ENCODE results near the gene MACROD1.

Gene MACROD1

DNA sequence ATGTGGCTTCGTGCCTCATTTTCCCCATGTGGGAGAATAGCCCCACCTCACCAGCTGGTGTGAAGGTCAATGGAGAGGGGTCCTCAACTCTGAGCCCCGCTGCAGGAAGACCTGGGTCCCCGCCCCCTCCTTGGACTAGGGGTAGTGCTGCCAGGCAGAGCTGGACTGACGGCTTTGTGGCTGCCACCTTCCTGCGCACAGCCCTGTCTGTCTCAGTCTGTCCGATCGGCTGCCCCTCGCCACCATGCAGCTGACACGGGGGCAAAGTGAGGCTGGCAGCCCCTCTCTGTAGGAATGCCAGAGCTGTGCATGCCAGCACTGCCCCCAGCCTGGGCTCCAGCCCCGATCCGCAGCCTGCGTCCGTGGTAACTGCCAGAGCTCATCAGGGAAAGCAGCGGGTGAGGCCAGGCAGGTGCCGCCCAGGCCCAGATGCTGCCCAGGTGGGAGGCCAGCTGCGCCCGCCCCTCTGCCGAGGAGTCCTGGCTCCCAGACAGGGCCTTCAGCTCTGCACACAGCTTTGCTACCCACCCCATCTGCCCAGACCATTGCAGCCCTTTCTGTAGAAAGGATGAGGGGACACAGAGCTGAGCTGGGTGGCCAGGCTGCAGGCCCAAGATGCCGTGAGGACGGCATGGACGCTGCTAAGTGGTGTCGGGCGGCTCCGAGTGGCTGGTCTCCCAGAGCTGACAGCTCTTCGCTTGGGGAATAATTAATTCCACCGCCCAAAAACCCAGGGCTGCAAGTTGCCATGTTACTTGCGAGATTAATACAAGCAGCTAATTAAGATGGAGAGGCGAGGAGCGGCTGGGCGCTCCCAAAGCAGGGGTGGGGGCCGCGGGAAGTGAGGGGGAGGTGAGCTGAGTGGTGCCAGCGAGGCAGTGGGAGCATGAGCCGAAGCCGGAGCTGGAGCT is 149.7 kb downstream of the MACROD1 start:
- no peak for DNase-seq (ENCODE audit: low read depth in 2 of 2)

DNA sequence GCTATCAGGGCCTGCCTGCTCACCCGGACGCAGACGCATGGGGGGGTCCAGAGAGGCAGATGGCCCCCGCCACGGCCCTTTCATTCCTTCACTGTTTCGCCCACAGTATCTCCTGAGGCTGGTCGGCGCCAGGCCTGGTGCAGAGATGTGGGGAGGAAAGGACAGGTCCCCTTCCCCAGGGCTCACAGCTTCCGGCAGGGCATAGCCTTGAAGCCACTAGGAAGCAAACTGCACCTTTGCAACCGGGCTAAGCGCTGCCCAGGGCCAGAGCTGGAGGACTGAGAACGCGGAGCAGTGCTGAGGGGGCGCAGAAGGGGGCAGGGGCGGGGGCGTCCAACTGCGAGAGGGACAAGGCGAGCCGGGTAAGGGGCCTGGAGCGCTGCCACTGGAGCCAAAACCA is 150.4 kb downstream of the MACROD1 start:
- no peak for DNase-seq (ENCODE audit: low read depth in 2 of 2)

DNA sequence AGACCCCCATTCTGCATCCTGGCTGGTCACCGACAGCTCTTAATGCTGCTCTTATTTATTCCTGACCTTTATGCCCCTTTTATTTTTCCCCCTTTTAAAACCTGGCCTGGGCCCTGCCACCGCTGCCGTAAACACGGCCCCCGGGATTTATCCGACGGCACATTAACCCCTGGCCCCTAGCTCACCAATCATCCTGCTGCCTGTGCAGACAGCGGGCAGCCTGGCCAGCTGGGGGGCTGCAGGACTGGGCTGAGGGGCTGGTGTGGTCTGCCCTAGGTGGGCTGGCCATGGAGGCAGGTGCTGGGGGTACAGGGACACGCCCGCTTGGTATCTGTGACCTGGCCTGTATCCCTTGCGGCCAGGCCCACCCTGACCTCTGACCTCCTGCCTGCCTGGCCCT is 151.6 kb downstream of the MACROD1 start:
- no peak for DNase-seq (ENCODE audit: low read depth in 2 of 2)

DNA sequence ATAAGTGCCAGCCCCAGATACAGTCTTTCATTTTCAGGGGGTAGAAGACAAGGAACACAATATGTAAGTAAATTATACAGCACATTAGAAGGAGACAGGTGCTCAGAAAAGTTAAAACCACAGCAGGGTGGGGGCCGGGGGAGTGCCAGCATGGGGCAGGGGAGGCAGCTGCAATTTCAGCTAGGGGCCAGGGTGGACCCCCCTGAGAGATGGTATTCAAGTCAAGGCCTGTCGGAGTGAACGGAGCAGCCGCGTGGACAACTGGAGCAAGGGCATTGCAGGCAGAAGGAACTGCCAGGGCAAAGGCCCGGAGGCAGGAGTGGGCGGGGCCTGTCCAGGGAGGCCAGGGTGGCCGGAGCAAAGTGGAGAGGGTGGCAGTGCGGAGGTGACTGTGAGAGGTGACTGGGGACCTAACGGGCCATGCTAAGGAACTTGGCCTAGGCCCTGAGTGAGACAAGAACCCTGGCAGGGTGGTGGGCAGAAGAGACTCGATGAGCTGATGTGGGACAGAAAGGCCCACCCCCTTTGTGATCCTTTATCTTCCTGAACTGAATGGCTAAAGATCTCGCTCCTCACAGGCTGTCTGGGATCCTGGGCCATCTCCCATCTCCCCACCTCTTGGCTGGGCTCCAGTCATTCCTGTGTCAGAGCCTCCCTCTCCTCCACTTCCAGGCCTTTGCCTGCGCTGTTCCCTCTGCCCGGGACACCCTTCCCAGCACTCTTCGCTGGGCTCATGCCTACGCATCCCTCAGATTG is 152.6 kb downstream of the MACROD1 start:
- DNase-seq (ENCODE audit: low read depth in 2 of 2), result no peak

DNA sequence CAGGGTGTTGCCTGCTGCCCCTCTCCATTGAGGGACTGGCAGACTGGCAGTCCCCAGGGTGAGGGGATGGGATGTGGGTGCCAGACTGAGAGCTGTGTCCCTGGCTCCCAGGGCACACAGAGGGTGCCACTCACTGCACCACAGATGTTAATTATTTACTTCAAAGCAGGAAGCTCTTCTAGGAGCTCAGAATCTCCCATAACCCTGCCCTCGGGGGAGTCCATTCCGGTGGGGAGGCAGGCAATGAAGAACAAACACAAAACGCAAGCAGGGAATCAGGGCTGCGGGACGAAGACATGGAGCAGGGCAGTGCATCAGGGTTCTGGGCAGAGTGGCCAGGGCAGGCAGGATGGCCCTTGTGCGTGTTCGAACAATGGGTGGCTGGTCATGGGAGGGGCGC is 154.5 kb downstream of the MACROD1 start:
- no peak for DNase-seq (ENCODE audit: low read depth in 2 of 2)

DNA sequence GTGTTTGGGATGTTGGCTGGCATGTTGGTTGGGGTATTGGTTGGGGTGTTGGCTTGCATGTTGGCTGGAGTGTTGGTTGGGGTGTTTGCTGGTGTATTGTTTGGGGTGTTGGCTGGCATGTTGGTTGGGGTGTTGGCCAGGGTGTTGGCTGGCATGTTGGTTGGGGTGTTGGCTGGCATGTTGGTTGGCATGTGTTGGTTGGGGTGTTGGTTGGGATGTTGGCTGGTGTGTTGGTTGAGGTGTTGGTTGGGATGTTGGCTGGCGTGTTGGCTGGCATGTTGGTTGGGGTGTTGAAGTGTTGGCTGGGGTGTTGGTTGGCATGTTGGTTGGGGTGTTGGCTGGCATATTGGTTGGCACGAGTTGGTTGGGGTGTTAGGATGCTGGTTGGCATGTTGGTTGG is 155.1 kb downstream of the MACROD1 start:
- no peak for DNase-seq (ENCODE audit: low read depth in 2 of 2)

DNA sequence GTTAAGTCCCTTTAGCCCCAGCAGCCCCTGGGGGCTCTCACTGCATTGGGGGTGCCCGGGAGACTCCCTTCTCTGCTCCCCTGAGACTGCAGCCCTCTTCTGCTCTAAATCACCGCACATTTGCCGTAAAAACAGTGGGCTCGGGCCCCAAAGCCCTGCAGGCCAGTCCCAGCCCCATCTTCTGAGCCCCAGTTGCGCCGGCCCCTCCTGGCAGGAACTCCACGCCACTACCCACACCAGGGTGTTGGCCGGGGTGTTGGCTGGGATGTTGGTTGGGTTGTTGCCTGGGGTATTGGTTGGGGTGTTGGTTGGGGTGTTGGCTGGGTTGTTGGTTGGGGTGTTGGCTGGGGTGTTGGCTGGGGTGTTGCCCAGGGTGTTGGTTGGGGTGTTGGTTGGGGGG is 156.2 kb downstream of the MACROD1 start:
- DNase-seq (ENCODE audit: low read depth in 2 of 2), result no peak

DNA sequence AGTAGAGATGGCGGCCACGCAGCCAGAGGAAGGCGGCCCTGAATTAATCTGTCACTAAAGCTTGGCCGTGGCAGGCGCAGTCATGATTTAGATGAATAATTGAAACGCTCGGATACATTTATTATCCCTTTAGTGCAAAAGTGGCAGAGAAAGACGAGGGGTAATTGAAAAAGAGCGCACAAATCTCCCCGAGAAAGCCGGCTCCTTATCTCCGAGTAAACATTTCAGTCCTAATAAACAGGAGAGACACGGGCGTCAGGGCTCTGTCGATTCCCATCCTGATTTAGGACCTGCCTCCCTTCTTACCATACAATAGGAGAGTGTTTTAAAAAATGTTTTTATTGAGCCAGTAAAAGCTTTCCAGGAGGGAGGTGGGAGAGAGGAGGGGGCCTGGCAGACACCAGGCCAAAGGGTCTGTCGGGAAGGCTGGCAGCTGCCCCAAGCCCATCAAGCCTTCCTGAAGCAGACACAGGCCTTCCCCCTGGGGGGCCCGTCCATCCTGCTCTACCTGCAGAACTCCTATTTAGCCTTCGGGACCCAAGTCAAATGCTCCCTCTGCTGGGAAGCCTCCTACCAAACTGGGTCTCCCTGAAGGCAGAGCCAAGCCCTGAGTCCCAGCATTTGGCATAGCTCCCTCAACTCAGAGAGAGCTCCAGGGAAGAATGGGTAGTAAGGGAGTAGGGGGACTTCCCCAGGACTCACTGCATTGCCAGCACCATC is 156.8 kb downstream of the MACROD1 start:
- no peak for DNase-seq (ENCODE audit: low read depth in 2 of 2)

DNA sequence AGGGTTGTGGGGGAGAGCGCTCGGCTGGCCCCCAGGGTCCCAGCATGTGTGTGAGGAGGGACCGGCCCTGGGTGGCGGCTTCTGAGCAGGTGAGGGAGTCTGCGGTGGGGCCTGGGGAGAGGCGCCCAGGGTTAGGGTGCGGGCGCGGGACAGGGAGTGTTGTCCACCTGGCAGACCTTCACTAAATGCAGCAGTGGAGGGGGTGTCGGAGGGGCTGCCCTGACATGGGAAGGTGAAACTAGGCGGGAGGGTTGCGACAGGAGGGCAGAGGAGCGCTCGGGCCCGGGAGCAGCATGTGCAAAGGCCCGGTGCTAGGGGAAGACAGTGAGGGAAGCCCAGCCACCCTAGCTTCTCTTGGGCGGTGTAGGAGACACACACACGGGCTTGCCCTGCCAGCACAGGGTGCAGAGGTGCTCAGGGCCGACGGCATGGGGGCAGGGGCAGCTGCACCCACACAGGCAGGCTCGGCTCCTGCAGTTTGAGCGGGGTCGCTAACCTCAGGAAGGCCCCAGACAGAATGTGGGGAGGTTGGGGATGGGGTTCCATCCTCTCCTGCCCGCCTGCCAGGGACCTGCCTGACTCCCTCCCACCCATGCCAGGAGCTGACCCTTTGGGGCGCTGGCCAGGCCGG is 157.5 kb downstream of the MACROD1 start:
- no peak for DNase-seq (ENCODE audit: low read depth in 2 of 2)

DNA sequence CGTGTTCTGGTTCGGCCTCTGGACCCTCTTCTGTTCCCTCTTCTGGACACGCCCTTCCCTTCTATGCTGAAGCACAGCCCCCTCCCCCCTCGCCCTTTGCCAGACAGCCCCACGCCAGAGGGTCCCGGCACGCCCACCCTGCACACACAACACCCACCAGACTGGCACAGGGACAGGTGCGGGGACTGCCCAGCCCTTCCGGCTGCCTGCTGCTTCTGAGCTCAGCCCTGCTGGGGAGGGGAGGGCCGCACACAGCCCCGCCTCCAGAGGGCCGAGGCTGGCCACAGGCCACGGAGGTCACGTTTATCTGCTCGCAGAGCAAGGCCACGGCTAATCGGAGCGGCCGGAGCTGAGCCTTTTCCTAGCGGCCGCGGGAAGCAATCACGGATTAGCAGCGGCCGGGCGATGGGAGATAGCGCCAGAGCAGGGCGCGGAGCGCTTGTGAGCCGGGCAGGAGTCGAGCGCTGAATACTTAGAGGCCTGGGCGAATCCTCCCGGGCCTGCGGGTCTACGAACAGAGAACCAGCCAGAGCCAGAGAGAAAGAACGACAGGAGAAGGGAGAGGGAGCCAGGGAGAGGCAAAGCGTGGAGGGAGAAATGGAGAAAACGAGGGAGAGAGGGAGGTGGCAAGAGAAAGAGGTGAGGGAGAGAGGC is 158.2 kb downstream of the MACROD1 start:
- DNase-seq (ENCODE audit: low read depth in 2 of 2), result no peak

DNA sequence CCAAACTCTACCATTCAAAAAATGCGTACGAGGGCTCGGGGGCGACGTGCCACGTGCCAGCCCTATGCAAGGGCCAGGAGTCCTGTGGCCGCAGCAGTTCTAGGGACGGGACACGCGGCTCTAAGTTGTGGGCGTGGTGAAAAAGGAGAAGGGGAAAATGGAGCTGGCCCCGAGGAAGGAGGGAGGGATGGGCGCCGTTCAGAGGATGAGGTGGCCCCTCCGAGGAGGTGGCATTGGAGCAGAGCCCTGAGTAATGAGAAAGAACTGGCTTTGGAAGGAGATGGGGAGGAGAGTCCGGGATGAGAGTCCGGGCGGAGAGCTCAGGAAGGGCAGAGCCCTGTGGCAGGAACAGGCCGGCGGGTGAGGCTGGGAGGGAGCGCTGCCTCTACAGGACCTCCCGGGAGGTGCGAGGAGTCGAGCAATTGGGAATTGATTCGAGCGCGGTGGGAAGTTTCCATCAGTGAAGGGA is 158.7 kb downstream of the MACROD1 start:
- no peak for DNase-seq (ENCODE audit: low read depth in 2 of 2)

DNA sequence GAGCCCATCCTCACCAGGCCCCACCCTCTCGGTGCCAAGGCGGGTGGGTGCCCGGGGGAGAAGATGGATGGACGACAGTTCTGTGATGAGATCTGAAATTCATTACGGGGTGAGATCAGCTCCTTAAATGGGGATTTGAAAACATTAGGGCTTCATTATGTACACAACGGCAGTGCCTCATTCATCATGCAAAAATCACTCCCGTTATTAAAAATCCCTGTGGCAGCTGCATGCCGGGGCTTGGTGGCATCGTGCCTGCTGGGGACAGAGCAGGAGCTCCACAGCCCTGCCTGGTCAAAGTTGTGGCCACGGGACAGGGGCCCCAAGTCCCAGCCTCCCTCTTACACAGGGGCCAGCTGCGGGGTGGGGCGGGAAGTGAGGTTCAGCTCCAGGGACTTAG is 159.5 kb downstream of the MACROD1 start:
- DNase-seq (ENCODE audit: low read depth in 2 of 2), result no peak

DNA sequence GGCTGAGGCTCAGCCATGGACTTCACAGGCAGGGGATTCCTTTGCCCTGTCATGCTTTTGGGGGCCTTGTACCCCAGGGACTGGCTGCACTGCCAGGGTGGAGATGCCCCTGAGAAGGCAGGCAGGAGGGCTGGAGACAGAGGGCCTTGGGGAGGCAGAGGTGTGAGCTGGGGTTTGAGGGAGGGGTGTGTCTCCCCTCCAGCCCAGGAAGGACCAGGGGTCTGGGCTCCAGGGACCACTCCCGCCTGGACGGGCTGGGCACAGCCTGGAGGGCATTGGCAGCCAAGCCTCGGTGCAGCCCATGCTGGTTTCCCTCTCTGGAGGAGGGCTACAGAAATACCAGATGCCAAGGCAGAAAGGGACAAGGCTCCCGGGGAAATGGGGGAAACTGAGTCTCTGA is 160.2 kb downstream of the MACROD1 start:
- DNase-seq (ENCODE audit: low read depth in 2 of 2), result no peak

DNA sequence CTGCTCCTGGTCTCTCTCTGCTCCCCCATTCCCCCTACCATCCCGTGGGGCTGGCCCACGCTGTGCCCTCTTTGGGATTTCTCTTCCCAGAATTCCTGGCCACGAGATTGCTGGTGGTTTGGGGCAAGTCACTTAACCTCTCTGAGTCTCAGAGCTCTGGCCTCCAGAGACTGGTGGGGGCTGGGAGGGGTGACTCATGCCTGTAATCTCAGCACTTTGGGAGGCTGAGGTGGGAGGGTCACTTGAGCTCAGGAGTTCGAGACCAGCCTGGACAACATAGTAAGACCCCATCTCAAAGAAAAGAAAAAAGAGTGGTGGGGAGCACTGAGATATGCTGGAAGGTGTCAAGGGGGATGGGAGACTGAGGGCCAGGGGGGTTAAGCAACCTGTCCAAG is 161.3 kb downstream of the MACROD1 start:
- DNase-seq (ENCODE audit: low read depth in 2 of 2), result no peak

DNA sequence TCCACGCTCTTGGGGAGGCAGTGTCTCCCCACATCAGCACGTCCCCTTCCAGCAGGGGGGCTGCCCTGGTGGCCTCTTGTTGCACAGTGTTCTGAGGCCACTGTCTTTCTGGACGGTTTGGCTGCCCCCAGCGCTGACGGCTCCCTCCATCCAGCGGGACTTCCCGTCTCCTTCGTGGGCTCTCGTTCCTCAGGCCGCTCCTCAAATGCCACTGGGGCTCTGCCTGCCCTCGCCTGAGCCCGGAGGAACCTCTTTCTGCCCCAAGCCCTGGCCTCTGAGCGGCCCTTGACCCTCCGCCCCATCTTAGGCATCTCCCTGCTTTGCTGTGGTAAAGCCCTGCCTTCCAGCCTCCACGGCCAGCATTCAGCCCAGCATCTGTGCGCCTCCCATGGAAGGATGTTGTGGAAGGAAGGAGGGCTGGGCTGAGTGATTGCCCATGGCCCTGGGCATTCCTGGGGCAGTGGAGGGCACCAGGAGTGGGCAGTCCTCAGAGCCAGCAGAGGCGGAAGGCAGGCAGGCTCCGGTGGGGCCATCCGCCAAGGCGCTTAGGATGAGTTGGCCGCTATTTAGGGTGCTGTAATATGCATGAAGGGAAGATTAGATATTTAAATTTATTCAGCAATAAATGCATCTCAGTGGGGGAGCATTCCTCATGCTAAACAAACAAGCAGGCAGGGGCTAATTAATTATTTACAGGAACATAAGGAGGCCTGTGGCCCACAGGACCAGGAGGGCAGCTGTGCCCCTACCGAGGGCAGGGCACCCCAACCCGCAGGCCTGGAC is 161.9 kb downstream of the MACROD1 start:
- no peak for DNase-seq (ENCODE audit: low read depth in 2 of 2)

DNA sequence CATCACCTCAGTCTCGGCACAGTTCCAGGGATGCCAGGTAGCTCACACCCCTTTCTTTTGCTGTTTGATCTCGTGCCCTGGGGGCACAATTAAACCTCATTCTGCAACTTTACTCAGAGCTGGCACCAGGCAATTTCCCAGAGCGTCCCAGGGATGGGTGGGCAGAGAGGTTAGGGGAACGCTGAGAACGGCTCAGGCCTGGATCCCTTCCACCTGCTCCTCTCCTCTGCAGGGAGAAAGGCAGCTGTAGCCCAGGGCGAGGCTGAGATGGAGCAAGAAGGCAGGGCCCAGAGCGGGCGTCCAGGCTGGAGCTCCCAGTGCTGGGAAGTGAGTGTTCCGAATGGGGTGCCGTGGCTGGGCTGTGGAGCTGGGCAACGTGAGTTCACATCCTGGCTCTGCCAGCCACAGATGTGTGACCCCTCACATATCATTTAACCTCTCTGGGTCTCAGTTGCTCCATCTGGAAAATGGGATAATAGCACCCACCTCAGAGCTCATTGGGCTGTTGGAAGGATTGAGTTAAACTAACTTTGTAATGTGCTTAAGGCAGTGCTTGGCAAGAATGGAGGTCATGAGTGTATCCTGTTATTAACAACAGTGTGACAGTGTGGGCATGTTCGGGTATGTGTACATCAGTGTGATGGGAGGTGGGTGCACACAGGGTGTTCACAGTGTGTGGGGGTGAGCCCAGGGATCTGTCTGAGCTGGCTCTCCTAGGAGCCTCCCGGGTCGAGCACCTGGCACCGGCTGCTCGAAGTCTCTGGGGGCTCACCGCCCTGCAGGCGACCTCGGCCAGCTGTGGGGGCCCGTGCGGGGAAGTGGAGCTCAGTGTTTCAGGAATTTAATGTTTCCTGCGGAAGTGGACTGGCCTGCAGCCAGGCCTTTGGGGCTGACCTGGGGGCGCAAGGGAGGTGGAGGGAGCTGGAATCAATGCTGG is 164.2 kb downstream of the MACROD1 start:
- DNase-seq (ENCODE audit: low read depth in 2 of 2), result no peak

DNA sequence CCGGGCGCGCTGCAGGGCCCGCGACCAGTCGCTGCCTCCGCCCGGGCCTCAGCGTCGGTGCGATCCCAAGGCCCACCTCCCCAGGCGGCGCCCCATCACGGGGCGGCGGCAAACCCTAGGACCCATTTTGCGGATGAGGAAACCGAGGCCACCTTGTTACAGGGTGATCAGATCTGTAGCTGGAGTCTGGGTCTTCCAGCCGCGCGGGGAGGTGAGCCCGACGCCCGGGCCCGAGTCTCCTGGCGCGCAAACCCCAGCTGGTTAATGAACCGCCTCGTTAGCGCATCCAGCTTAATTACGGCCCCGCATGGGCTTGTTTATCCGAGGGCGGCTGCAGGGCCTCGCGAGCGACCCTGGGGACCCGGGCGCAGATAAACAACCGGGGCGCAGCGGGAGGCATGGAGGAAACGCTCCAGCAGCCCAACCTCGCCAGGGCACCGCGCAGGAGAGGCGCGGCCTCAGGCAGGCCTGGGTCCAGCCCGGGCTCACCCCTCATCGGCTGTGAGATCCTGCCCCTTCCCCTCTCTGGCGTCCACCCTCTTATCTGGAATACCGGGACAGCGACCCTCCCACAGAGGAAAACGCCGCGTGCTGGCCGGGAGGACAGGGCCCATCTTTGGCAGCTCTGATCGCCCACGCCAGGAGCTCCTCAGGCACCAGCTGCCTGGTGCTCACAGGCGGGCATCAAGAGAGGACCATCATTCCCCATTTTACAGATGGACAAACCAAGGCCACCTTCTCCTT is 165.0 kb downstream of the MACROD1 start:
- no peak for DNase-seq (ENCODE audit: low read depth in 2 of 2)

DNA sequence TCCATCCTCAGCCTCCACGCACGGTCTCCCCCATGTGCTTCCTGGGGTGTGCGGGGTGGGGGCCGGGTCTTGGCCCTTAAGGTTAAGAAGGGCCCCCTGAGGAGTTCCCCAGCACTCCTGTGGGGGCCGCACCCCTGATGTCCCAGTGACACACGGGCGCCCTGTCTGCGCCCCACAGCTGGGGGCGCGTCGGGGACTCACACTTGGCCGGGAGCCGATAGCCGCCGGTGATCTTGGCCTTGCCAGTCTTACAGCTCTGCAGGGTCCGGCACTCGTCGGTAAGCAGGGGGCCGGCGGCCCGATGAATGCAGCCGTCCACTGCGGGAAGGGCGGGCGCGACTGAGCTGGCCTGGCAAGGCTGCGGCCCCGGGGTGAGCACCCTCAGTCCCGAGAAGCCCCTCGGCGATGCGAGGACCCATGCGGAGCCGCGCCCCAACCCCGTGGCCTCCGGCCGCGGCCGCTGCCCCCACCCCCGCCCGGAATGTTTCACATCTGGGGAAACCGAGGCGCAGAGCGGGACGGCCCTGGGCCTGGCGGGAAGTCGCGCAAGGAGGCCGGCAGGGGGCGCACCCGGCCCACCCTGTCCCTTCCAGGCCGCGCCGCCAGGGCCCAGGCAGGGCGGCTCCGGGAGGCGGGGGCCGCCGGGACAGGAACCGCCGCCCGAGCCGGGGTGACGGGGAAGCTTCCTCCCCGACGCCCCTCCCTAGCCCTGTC is 165.7 kb downstream of the MACROD1 start:
- DNase-seq (ENCODE audit: low read depth in 2 of 2), result peak; percentile 51 to 59
